OCI-LY7 (cell line): ENCODE data around the gene DOK4.

Source experiments
- EZH2phosphoT487 ChIP-seq: fragments of 200-600 bp; sonication (generic); IDR thresholded peaks from 2 replicates; pipeline ENCODE4 v1.6.1; 2018; ENCODE audit warnings: low read depth, borderline replicate concordance, mild to moderate bottlenecking, mixed run types, antibody characterized with exemption, low read length, moderate library complexity, mixed read lengths
- TF ChIP-seq, protein P1 (sequence below): fragments of 200-600 bp; sonication (generic); conservative IDR thresholded peaks from 2 replicates; pipeline ENCODE4 v1.5.1; 2014; ENCODE audit warnings: mild to moderate bottlenecking, antibody characterized with exemption, low read length, moderate library complexity, mixed read lengths

DNA sequence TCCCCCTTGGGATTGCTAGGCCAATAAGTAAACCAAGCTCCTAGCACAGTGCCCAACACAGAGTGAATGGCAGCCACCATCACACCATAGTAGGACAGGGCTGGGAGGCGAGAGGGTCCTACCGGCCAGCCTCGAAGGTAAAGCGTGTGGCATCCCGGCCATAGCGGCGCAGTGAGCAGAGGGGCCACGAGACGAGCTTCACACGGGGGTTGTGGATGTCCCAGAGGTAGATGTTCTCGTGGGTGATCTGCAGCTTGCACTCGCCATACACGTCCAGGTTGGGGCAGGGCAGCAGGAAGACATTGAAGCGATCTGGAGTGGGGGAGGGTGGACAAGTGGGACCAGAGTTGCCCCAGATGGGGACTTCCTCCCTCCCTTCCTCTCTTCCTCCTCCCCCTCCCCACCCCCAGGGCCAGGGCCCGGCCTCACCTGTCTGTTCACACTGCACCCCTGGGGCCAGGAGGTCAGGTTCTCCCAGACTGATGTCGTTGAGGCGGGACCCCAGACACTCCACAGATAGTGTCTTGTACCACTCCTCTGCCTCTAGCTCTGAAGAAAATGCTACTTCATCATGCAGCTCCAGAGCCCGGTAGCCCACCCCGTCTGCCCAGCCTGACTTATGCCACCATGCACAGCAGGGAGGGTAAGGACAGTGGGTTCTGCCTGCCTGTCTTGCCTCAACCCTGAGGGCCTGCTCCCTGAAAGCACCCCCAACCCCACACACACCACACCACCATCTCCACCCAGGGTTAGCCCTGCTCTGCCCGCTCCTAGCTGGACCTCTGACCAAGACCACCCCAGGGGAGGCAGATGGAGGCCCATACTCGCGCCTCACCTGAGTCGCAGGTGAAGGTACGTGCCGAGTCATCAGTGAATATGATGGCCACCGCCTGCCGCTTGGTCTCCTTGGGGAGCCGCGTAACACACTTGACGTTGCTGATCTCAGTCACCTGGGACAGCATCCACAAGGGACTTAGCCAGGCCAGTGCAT is 11.3 kb downstream of the DOK4 start:
- TF ChIP-seq, protein P1, sequence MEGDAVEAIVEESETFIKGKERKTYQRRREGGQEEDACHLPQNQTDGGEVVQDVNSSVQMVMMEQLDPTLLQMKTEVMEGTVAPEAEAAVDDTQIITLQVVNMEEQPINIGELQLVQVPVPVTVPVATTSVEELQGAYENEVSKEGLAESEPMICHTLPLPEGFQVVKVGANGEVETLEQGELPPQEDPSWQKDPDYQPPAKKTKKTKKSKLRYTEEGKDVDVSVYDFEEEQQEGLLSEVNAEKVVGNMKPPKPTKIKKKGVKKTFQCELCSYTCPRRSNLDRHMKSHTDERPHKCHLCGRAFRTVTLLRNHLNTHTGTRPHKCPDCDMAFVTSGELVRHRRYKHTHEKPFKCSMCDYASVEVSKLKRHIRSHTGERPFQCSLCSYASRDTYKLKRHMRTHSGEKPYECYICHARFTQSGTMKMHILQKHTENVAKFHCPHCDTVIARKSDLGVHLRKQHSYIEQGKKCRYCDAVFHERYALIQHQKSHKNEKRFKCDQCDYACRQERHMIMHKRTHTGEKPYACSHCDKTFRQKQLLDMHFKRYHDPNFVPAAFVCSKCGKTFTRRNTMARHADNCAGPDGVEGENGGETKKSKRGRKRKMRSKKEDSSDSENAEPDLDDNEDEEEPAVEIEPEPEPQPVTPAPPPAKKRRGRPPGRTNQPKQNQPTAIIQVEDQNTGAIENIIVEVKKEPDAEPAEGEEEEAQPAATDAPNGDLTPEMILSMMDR = no peak
- no peak for TF ChIP-seq EZH2phosphoT487
